Parathyroid adenoma (tissue), 2 donors: ENCODE data around the gene TCF25.

Source experiments
- H2AFZ ChIP-seq: fragments of 300-600 bp; sonication (generic); one replicate; pipeline ENCODE4 v1.7.0; 2017; ENCODE audit warnings: antibody characterized with exemption, mild to moderate bottlenecking
- H3K27ac ChIP-seq: fragments of 300-600 bp; sonication (generic); one replicate; pipeline ENCODE4 v1.7.0; 2017
- H3K27me3 ChIP-seq: fragments of 300-600 bp; sonication (generic); one replicate; pipeline ENCODE4 v1.7.0; 2017; ENCODE audit warnings: low read length; ENCODE audit not compliant: control insufficient read depth, insufficient read depth
- H3K36me3 ChIP-seq: fragments of 300-600 bp; sonication (generic); one replicate; pipeline ENCODE4 v1.7.0; 2017; ENCODE audit warnings: low read length; ENCODE audit not compliant: control insufficient read depth, insufficient read depth
- H3K4me1 ChIP-seq: fragments of 300-600 bp; sonication (generic); one replicate; pipeline ENCODE4 v1.7.0; 2017; ENCODE audit warnings: control low read depth
- H3K4me2 ChIP-seq: fragments of 300-600 bp; sonication (generic); one replicate; pipeline ENCODE4 v1.7.0; 2017; ENCODE audit warnings: low read length
- H3K4me3 ChIP-seq: fragments of 300-600 bp; sonication (generic); one replicate; pipeline ENCODE4 v1.7.0; 2017; ENCODE audit warnings: low read depth, low read length
- H3K79me2 ChIP-seq: fragments of 300-600 bp; sonication (generic); one replicate; pipeline ENCODE4 v1.7.0; 2017; ENCODE audit warnings: control low read depth
- H3K9ac ChIP-seq: fragments of 300-600 bp; sonication (generic); one replicate; pipeline ENCODE4 v1.7.0; 2017; ENCODE audit warnings: mild to moderate bottlenecking
- H3K9me3 ChIP-seq: fragments of 300-600 bp; sonication (generic); one replicate; pipeline ENCODE4 v1.7.0; 2017; ENCODE audit warnings: low read length; ENCODE audit not compliant: control insufficient read depth
- TF ChIP-seq, protein P1 (sequence below): fragments of 300-600 bp; sonication (generic); IDR thresholded peaks from one replicate; pipeline ENCODE4 v1.7.0; 2017; ENCODE audit warnings: antibody characterized with exemption, mild to moderate bottlenecking
- donor health status: primary hyperparathyroidism.

The TCF25 gene

GRCh38 chr16:89890886-89891657 is 17.7 kb downstream of the TCF25 start:
- TF ChIP-seq, protein P1, sequence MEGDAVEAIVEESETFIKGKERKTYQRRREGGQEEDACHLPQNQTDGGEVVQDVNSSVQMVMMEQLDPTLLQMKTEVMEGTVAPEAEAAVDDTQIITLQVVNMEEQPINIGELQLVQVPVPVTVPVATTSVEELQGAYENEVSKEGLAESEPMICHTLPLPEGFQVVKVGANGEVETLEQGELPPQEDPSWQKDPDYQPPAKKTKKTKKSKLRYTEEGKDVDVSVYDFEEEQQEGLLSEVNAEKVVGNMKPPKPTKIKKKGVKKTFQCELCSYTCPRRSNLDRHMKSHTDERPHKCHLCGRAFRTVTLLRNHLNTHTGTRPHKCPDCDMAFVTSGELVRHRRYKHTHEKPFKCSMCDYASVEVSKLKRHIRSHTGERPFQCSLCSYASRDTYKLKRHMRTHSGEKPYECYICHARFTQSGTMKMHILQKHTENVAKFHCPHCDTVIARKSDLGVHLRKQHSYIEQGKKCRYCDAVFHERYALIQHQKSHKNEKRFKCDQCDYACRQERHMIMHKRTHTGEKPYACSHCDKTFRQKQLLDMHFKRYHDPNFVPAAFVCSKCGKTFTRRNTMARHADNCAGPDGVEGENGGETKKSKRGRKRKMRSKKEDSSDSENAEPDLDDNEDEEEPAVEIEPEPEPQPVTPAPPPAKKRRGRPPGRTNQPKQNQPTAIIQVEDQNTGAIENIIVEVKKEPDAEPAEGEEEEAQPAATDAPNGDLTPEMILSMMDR: no peak
- peaks cover 29% of the 10 kb centered on the region for H3K79me2 ChIP-seq
- no peaks in the 10 kb centered on the region for H3K4me1 ChIP-seq
- no peaks in the 10 kb centered on the region for H3K27me3 ChIP-seq
- no peak overlapping the region for H3K9ac ChIP-seq
- H3K9me3 ChIP-seq: no peaks in the 10 kb centered on the region
- H3K36me3 ChIP-seq: no peaks in the 10 kb centered on the region
- H3K4me2 ChIP-seq: no peak overlapping the region
- H3K4me3 ChIP-seq: no peak overlapping the region
- no peak overlapping the region for H2AFZ ChIP-seq
- H3K27ac ChIP-seq: no peak overlapping the region

GRCh38 chr16:89892055-89892630 is 18.8 kb downstream of the TCF25 start:
- H3K36me3 ChIP-seq: no peaks in the 10 kb centered on the region
- H3K9me3 ChIP-seq: no peaks in the 10 kb centered on the region
- no peak overlapping the region for H3K9ac ChIP-seq
- H3K79me2 ChIP-seq: peaks cover 29% of the 10 kb centered on the region
- no peak overlapping the region for H3K27ac ChIP-seq
- no peaks in the 10 kb centered on the region for H3K4me1 ChIP-seq
- H3K27me3 ChIP-seq: no peaks in the 10 kb centered on the region
- no peak overlapping the region for H3K4me3 ChIP-seq
- TF ChIP-seq, protein P1: no peak
- H2AFZ ChIP-seq: no peak overlapping the region
- no peak overlapping the region for H3K4me2 ChIP-seq

DNA sequence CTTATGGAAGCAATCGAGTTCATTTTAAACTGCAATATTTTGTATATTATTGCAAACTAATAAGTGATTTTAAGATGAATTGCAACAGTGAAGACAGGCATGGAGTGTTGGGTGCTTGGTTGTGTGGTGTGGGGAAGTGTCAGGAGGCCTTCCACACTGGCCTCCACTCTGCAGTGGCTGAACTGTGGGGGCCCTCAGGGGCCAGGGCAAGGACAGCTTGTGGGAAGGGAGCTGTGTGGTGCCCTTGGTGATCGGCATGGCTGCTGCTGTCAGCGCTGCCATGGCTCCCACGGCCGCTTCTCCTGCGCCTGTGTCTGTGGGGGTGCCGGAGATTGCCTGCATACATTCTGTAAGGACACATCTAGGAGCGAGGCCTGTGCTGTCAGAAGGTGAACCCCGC is 19.2 kb downstream of the TCF25 start:
- H3K36me3 ChIP-seq: no peaks in the 10 kb centered on the region

GRCh38 chr16:89893642-89894548 is 20.5 kb downstream of the TCF25 start:
- peaks cover 22% of the 10 kb centered on the region for H3K79me2 ChIP-seq
- no peaks in the 10 kb centered on the region for H3K27me3 ChIP-seq
- no peaks in the 10 kb centered on the region for H3K4me1 ChIP-seq
- H3K9ac ChIP-seq: no peak overlapping the region
- no peaks in the 10 kb centered on the region for H3K9me3 ChIP-seq
- H3K4me3 ChIP-seq: no peak overlapping the region
- no peaks in the 10 kb centered on the region for H3K36me3 ChIP-seq
- TF ChIP-seq, protein P1: no peak
- no peak overlapping the region for H3K27ac ChIP-seq
- no peak overlapping the region for H2AFZ ChIP-seq
- H3K4me2 ChIP-seq: no peak overlapping the region

More for the DNA sequence above, 19.2 kb downstream of the TCF25 start:
- no peak overlapping the region for H3K9ac ChIP-seq
- no peaks in the 10 kb centered on the region for H3K9me3 ChIP-seq
- H2AFZ ChIP-seq: no peak overlapping the region
- H3K27me3 ChIP-seq: no peaks in the 10 kb centered on the region
- peaks cover 24% of the 10 kb centered on the region for H3K79me2 ChIP-seq
- TF ChIP-seq, protein P1: no peak
- no peaks in the 10 kb centered on the region for H3K4me1 ChIP-seq
- no peak overlapping the region for H3K4me3 ChIP-seq
- no peak overlapping the region for H3K4me2 ChIP-seq
- H3K27ac ChIP-seq: no peak overlapping the region
